DMS53 treated with DMSO at 0.1 percent for 48 hours (cell line): ENCODE results near the gene TRAPPC3.
A peak's percentile ranks its signal among the peaks of the same experiment; 100 is the strongest.

Experiments used
- DNase-seq: peaks from one replicate; lab custom pipeline; 2025; ENCODE audit not compliant: unreplicated experiment; lab: John Stamatoyannopoulos, UW

The TRAPPC3 gene

DNA sequence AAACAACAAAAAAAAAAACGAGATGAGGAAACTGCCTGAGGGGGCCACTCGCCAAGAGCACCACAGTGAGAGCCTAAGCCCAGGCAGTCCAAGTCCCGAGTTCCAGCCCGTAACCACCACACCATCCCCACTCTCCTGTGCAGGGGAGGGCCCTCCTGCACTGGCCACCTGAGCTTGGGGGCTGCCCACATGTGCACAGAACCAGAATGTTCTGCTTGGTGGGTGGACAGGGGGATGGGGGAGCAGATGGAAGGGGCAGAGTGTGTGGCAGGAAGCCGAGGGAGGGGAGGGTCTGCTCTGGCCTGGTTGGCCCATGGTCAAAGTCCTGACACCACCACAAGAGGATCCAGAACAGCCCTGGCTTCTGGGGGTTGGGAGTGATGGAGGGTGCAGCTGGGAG, 43.0 kb downstream of the TRAPPC3 start:
- DNase-seq: no peak

DNA sequence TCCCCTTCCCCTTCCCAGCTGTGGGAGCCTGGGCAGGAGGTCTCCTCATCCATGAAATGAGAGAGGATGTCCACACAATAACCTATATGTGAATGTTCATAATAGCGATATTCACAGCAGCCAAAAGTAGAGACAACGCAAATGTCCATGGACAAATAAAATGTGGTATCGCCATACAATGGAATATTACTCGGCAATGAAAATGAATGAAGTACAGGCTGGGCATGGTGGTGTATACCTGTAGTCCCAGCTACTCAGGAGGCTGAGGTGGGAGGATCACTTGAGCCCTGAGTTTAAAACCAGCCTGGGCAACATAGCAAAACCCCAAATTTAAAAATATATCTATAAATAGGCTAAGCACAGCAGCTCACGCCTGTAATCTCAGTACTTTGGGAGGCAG, 47.7 kb downstream of the TRAPPC3 start:
- no peak for DNase-seq

DNA sequence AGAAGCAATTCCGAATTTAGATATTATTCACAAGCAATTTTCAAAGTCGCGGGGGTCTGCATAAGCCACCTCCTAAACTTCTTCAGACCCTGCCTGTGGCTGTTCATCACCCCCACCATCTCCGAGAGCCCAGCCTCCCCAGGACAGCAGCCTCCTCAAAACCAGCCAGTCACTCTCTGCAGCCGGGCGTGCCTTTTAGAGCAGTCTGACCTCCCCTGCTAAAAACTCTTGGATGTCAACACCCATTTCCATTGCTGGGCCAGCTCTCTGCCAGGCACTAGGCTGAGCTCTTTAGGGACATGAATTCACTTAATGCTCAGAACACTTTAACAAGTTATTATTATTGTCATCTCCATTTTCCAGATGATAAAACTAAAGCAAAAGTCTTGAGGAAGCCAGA, 48.9 kb downstream of the TRAPPC3 start:
- no peak for DNase-seq

DNA sequence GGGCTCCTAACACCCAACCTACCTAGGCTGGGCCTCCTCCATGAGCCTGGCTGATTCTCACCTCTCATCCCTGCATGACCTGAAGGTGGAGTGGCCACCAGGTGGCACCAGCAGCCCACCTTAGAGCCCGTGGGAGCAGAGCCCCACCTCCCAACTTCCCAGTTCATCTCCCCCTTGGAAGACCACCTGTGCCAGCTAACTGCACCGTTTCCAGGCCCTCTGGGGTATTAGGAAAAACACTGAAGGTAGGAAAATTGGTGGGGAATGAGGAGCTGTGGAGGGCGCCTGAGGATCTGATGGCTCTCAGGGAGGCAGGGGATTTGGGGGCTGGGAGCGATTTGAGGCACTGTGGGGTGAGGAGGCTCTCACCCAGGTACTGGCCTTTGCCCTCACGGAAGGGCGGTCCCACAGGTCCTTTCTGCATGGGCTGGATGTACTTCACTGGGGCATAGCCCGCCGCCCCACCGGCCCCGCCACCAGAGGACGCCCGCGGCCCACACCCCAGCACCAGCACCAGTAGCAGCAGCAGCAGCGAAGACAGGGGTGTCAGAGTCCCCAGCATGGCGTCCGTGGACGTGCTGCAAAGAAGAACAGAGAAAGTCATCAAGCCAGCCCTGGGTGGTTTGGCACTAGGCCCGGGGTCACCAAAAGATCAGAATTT, 49.5 kb downstream of the TRAPPC3 start:
- peak; percentile 37 for DNase-seq

DNA sequence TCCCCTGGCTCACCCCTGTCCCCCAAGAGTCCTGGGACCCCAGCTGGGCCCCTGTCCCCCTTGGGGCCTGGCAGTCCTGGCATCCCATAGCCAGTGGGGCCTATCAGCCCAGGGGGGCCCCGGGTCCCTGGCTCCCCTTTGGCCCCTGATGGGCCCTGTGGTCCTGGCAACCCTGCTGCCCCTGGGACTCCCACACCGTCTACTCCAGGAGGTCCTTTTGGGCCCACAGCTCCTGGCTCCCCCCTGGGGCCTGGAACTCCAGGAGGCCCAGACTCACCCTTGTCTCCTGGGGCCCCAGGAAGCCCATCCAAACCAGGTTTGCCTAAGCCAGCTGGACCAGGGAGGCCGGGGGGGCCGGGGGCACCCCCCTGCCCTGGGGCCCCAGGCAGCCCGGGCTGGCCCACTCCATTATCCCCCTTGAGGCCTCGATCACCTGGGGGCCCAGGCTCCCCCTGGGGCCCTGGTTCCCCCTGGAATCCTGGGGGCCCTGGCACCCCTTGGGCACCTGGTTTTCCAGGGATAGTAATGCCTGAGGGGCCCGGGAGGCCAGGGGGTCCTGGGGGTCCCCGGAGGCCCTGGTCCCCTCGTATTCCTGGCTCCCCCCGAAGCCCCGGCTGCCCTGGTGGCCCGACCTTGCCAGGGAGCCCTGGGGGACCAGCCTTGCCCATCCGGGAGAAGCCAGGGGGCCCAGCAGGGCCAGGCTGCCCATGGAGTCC, 50.5 kb downstream of the TRAPPC3 start:
- DNase-seq: no peak

DNA sequence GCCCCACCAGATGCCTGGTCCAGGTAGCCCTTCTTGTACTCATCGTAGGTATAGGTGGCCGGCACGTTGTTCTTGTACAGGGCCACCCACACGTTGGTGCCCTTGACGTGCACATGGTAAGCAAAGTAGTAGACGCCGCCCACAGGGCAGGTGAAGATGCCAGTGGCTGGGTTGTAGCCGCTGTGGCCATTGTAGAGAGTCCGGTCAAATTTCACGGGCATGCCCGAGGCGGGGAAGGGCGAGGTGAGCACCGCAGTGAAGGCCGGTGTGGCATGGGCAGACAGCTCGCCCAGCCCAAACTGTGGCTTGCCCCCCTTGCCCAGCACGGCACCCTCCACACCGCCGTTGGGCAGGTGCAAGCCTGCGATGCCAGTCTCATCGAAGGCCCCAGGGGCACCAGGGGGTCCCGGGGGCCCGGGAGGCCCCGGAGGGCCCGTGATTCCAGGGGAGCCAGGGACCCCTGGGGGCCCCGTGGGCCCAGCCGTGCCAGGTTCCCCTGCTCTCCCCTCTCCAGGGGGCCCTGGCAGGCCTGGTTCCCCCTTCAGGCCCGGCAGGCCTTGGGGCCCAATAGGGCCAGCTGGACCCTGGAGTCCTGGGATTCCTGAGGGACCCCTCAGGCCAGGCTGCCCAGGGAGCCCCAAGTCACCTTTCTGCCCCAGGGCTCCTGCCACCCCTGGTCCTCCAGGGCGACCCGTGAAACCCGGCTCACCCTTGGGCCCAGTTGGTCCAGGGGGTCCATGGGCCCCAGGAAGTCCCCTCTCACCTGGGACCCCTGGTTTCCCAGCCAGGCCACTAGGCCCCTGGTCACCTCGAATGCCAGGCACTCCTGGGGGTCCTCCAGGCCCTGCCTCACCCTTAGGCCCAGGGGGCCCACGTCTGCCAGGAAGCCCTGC, 51.3 kb downstream of the TRAPPC3 start:
- DNase-seq: no peak

DNA sequence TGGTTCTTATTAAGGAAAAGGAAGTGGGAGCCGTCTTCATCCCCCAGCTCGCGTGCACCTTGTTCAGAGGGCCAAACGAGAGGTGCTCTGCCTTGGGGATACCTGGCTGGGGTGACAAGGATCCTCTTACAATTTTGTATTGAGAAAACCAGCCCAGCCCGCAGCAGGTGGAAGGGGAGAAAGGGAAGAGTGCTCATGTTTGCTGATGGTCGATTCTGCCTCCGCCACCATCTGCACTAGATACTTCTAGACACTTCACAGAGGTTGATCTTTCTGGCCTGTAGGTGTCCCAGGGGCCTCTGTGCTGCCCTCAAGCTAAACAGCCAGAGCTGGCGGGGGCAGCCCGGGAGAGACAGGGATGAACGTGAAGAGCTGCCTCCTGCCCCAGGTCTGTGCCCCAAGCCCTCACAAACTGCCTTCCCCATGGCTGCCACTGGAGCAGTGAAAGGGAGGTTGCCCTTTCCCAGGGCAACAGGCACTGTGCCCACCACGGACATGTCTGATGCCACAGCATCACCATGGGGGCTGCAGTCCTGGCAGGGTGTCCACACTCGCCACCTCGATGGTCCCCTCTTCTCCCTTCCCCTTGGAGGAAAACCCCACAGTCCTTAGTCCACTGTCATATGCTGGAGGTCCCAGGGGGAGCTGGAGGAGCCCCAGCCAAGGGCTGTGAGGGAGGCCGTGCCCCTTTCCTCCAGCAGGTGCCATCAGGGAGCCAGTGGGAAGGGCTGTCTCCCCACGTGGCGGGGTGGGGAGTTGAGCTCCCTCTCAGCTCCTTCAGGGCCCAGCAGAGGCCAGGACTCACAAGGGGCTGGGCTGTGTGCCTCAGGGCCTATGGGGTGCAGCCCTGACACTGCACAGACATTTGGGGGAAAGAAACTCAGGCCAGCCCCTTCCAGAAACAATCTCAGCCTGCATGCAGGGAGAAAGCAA, 52.5 kb downstream of the TRAPPC3 start:
- DNase-seq: no peak

DNA sequence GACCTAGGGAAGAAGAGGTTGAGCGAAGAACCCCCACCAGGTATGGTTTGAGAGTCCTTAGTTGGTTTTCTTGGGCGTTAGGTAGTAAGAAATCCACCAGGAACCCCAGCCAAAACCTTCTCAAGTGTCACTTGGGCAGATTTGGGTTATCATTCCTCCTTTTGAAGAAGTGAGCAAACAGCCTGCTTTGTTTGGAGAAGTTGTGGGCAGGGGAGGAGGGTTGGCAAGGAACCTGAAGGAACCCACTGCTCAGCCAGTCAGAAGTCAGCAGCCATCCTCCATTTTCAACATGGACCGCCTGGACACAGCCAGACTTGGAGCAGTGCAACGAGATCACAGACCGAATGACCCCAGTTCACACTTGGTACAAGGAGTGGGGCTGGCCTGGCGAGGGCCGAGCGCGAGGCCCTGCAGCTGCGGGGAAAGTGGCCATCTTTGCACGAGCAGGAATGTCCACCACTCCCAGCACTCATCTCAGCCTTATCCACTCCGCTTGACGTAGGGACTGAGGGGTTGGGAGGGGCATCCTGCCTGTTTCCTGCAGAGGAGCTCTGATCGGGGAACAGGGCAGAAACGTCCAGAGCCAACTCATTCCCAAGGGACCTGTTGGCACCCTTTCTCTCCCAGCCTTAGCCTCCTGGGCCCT, 53.4 kb downstream of the TRAPPC3 start:
- DNase-seq: no peak

DNA sequence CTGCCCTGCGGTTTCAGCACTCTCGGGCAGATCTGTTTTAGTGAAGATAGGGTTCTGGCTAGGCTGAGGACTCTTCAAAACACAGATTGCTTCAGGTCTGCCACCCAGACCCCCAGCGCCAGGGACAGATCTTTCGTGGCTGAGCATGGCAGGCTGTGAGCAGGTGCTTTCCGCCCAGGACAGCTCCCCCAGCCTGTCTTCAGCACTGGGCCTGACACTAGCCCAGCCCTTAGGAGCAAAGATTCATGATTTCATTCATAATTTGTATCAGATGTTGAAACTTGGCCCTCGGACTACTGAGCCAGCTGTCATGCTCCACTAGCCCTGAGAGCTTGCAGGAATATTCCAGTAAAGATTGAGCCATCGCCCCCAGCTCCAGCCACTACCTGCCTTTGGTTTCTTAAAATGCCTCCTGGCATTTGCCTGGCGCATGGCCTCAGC, 54.6 kb downstream of the TRAPPC3 start:
- DNase-seq: no peak

DNA sequence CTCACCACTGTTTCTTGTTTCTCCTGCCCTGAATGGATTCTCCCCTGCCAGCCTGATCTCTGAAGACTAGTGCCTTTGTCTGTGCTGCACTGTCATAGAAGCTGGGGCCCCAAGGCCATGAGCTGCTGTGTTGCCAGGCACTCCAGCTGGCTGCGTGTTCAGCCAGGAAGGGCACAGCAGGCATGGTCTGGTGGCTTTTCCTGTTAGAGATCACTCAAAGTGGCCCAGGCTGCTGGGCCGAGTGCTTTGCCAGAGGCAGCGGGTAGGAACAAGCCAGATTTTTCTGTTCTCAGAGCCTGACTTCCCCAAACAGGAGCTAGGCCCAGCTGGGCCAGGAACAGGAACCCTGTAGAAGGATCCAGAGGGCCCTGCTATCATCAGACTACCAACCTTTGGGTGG, 55.4 kb downstream of the TRAPPC3 start:
- no peak for DNase-seq

DNA sequence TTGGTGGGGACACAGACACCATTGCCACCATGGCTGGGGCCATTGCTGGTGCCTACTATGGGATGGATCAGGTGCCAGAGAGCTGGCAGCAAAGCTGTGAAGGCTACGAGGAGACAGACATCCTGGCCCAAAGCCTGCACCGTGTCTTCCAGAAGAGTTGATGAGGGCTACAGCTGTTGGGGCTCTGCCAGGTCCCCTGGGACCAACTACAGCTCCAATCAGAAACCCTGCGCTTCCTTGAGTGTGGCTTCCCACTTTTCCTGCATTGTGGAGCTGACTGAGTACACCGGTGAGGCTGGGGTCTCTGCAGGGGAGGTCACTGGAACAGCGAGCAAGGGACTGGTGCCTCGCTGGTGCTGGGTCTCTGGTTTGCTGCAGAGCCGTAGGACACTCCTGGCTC, 56.1 kb downstream of the TRAPPC3 start:
- DNase-seq: no peak

DNA sequence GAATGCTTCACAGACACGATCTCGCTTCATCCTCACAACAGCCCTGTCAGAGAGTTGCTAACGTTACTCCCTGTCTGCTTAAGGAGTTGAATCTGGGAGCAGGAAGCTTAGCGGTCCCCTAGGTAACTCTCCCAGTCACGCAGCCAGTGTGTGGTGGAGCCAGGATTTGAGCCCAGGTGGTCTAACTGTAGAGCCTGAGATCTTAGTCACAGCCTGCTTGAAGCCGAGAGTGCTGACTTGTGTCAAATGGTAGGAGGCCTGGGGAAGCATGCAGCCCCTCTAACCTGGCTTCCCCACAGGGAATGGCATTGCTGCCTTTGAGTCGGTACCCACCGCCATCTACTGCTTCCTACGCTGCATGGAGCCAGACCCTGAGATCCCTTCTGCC, 56.5 kb downstream of the TRAPPC3 start:
- DNase-seq: no peak

DNA sequence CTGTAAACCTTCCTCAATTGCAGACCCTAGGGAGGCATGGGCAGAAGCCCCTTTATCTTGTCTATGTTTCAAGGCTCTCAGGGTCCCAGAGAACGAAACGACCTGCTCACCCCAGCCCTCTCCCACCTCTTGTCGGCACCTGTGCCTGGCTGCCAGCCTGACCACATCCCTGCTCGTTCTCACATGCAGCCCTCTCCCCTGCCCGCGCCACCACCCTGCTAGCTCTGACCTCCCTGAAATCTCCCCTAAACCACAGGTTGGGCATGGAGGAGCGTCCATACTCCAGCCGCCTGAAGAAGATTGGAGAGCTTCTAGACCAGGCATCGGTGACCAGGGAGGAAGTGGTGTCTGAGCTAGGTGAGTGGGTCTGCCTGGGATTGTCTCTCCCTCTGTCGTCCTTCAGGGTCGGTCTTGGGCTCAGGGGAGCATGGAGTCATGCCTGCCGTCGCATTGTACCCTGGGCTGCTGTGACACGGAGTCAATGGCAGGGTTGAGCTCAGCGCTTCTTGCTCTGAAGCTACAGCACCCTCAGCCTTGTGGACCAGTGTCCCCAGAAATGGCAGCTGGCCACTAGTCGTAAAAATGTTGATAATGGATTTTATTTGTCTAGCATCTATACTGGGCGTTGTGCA, 57.0 kb downstream of the TRAPPC3 start:
- DNase-seq: no peak

DNA sequence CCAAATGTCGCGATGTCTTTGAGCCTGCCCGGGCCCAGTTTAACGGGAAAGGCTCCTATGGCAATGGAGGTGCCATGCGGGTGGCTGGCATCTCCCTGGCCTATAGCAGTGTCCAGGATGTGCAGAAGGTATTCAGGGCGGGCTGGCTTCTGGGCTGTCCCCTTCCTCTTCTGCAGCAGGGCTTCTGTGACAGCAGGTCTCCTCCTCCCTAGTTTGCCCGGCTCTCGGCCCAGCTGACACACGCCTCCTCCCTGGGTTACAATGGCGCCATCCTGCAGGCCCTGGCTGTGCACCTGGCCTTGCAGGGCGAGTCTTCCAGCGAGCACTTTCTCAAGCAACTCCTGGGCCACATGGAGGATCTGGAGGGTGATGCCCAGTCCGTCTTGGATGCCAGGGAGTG, 57.6 kb downstream of the TRAPPC3 start:
- DNase-seq: no peak

DNA sequence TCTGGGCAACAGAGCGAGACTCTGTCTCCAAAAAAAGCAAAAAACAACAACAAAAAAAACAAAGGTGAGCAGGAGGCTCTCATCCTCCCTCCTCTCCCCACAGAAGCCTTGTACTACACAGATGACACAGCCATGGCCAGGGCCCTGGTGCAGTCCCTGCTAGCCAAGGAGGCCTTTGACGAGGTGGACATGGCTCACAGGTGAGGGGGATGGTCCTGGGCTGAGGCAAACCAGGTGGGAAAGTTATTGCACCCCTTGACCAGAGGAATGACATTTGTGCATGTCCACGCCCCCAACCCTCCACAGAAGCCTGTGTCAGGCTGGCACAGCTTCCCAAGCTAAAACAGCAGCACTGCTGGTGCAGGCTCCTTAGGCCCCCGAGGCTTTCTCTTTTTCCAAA, 58.1 kb downstream of the TRAPPC3 start:
- no peak for DNase-seq

DNA sequence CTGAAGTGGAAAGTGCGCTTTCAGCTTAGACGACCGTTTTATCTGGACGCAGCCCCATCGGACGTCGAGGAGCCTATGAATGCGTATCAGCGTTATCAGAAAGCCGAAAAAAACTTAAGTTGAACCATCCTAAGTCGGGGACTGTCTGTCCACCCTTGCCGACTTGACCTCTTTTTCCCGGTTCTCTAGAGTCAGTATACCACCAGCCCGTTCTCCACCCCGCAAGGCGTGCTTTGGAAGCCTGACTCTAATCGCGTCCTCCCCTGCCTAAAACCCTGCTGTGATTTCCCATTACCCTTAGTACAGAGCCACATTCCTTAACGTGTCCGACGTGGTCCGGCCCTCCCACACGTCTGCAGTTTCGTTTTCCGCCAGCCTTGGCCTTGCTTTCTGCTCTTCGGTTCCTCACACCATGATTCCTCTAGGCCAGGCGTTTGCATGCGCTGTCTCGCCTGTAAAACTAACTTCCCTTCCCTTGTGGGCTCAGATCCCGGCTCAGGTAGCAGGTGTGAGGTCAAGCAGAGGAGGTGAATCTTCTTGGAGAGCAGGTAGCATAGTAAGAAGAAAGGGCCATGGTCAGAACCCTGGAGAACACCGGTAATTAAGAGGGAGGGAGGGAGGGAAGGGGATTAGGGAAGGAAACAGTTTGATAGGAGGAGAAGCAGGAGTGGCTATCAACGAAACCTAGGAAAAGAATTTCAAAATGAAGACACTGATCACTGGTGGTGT, 59.7 kb downstream of the TRAPPC3 start:
- DNase-seq: no peak

DNA sequence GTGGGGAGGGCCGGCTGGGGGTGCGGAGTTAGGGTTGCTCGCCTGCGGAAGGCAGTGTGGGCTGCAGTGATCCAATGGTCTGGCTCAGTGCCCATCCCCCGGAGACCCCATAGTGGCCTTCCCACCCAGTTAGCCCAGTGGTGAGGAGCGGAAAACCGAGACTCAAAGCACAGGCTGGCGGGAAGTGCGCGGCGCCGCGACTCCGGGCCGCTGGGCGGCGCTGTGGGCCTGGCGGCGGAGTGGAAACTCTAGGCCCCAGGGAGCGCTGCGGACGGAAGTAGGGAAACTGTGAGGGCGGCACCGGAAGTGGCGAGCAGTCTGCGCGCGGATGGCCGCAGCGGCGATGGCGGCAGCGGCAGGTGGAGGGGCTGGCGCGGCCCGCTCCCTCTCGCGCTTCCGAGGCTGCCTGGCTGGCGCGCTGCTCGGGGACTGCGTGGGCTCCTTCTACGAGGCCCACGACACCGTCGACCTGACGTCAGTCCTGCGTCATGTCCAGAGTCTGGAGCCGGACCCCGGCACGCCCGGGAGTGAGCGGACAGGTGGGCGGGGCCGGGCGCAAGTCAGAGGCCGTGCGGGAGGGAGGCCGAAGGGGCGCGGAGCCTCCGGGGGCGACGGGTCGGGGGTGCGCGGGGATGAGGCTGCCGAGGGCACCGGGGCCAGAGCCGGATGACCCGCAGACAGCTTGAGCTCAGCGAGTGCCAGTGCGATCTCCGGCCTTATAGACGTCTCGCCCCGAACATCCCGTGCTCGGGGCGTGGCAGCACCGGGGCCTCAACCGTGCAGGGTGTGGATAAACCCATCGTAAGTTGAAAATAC, 60.5 kb downstream of the TRAPPC3 start, which contains the start of gene ADPRS:
Gene ADPRS (plus strand): TSS at position 316 of the 816 bp plus-strand sequence. CDS start 13 bp downstream, at position 329.
- peak; percentile 82 for DNase-seq

DNA sequence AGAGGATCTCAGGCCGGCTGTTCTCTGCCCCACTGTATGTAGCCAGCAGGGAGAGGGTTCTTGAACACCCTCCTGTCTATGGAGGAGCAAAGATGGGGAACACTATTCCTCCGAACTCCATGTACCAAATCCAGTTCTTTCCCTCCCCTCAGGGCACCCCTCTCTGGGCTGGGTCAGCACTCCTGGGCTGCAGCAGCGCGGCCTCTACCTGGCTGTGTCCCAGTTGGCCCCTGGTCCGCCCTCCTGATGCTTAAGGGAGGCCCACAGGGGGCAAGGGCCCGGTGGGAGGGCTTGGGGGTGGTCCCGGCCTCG, 61.1 kb downstream of the TRAPPC3 start:
- DNase-seq: no peak
